ENCODE measurements around the gene ABCC4. TPM values are rescaled to one million over a fixed set of nuclear protein-coding genes. Genes with fewer than 3 reads are reported as not detected.

The ABCC4 gene
- total RNA-seq, 1 experiment from 2014 or later, result 26.3 TPM

DNA sequence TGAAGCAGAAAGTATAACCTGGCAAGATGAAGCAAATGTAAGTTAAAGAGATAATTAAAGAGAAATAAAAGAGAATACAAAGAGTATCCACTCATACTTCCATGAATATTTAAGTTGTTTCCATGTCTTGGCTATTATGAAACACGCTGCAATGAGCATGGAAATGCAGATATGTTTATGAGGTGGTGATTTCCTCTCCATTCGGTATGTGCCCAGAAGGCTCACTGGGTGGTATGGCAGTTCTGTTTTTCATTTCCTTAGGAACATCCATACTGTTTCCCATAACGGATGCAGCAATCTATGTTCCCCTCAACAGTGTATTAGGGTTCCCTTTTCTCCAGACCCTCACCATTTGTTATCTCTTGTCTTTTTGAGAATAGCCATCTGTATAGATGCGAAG lies 316.3 kb downstream of the ABCC4 start (continued):
- TF ChIP-seq EZH2phosphoT487 (IDR thresholded peaks at IDR 0.05; ENCODE audit: borderline replicate concordance), result no peak
- no peak for TF ChIP-seq SP1 (IDR thresholded peaks at IDR 0.05; ENCODE audit: low read depth)

DNA sequence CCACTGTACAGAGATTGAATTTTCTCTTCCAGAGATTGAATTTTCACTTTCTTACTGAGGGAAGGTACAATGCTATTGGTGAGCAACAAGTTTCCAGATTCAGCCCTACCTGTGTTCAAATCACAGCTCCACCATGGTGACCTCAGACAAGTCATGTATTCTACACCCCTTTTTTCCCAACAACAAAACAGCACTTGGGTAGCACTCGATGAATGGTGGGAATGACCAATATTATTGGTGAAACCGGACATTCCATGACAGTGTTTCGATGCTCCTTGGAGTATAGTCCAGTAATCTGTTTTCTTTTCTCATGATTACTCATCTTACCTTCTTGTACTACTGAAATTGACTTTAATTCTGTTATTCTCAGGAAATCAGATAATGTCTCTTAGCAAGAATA lies 322.7 kb downstream of the ABCC4 start:
- H3K4me1 ChIP-seq (ENCODE audit: control insufficient read depth in 1 of 2, insufficient read depth in 2 of 2, low read length in 2 of 2), result no peaks in the 10 kb centered on the region
- no peaks in the 10 kb centered on the region for H3K36me3 ChIP-seq (ENCODE audit: control insufficient read depth in 1 of 2, insufficient read depth in 2 of 2, low read length in 2 of 2)
- BruUV-seq (replicated peaks), result no TSS peak
- no peak for ATAC-seq
- H3K4me3 ChIP-seq (replicated peaks in 1 of 2; ENCODE audit: low read depth in 1 of 2, low read length in 2 of 2), result no peak overlapping the region
- H3K9ac ChIP-seq (ENCODE audit: low read length), result no peak overlapping the region
- ChIA-PET RAD21 (ENCODE audit: low non-redundant PET in 1 of 2, low total read pairs in 2 of 2, uncharacterized antibody in 2 of 2, unreplicated experiment in 2 of 2) (no interaction called here), CTCF (no interaction called here), POLR2A (no interaction called here)
- no peak for DNase-seq (ENCODE audit: low read depth, low spot score)
- H3K4me2 ChIP-seq (ENCODE audit: low read length), result no peak overlapping the region
- H2AFZ ChIP-seq (ENCODE audit: low read depth, low read length, poor library complexity, severe bottlenecking), result no peak overlapping the region
- intact Hi-C loops (cut with micrococcal nuclease), result no loop called here
- H3K9me2 ChIP-seq (ENCODE audit: insufficient read depth), result no peaks in the 10 kb centered on the region
- no peak overlapping the region for H3K27ac ChIP-seq (ENCODE audit: low read depth, low read length)
- H3K79me2 ChIP-seq (ENCODE audit: insufficient read depth, low read length), result no peaks in the 10 kb centered on the region
- H3K27me3 ChIP-seq (ENCODE audit: insufficient read depth, low read length), result peaks cover 33% of the 10 kb centered on the region
- H3K9me3 ChIP-seq (ENCODE audit: control insufficient read depth in 1 of 2, insufficient read depth in 1 of 2, low read depth in 1 of 2, low read length in 2 of 2), result no peaks in the 10 kb centered on the region
- TF ChIP-seq, protein P1, sequence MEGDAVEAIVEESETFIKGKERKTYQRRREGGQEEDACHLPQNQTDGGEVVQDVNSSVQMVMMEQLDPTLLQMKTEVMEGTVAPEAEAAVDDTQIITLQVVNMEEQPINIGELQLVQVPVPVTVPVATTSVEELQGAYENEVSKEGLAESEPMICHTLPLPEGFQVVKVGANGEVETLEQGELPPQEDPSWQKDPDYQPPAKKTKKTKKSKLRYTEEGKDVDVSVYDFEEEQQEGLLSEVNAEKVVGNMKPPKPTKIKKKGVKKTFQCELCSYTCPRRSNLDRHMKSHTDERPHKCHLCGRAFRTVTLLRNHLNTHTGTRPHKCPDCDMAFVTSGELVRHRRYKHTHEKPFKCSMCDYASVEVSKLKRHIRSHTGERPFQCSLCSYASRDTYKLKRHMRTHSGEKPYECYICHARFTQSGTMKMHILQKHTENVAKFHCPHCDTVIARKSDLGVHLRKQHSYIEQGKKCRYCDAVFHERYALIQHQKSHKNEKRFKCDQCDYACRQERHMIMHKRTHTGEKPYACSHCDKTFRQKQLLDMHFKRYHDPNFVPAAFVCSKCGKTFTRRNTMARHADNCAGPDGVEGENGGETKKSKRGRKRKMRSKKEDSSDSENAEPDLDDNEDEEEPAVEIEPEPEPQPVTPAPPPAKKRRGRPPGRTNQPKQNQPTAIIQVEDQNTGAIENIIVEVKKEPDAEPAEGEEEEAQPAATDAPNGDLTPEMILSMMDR (IDR thresholded peaks at IDR 0.05 in 2 of 3, conservative IDR thresholded peaks at IDR 0.05 in 1 of 3; ENCODE audit: borderline replicate concordance in 1 of 3, insufficient read depth in 1 of 3, low read depth in 2 of 3, low read length in 2 of 3), result no peak
- TF ChIP-seq POLR2AphosphoS5 (IDR thresholded peaks at IDR 0.05; ENCODE audit: low read depth, low read length) (no peak), EZH2 (IDR thresholded peaks at IDR 0.05) (no peak), ELF1 (IDR thresholded peaks at IDR 0.05; ENCODE audit: borderline replicate concordance, low read depth) (no peak), TCF7L2 (IDR thresholded peaks at IDR 0.05; ENCODE audit: borderline replicate concordance, extremely low read depth, insufficient read depth, insufficient read length) (no peak), CEBPB (IDR thresholded peaks at IDR 0.05; ENCODE audit: low read depth) (no peak), EZH2phosphoT487 (IDR thresholded peaks at IDR 0.05; ENCODE audit: borderline replicate concordance) (no peak), ZNF274 (IDR thresholded peaks at IDR 0.05; ENCODE audit: low read depth, low read length) (no peak), SRF (IDR thresholded peaks at IDR 0.05; ENCODE audit: low read depth) (no peak)
- TF ChIP-seq, protein P2, sequence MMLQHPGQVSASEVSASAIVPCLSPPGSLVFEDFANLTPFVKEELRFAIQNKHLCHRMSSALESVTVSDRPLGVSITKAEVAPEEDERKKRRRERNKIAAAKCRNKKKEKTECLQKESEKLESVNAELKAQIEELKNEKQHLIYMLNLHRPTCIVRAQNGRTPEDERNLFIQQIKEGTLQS (IDR thresholded peaks at IDR 0.05), result no peak
- TF ChIP-seq, protein P3, sequence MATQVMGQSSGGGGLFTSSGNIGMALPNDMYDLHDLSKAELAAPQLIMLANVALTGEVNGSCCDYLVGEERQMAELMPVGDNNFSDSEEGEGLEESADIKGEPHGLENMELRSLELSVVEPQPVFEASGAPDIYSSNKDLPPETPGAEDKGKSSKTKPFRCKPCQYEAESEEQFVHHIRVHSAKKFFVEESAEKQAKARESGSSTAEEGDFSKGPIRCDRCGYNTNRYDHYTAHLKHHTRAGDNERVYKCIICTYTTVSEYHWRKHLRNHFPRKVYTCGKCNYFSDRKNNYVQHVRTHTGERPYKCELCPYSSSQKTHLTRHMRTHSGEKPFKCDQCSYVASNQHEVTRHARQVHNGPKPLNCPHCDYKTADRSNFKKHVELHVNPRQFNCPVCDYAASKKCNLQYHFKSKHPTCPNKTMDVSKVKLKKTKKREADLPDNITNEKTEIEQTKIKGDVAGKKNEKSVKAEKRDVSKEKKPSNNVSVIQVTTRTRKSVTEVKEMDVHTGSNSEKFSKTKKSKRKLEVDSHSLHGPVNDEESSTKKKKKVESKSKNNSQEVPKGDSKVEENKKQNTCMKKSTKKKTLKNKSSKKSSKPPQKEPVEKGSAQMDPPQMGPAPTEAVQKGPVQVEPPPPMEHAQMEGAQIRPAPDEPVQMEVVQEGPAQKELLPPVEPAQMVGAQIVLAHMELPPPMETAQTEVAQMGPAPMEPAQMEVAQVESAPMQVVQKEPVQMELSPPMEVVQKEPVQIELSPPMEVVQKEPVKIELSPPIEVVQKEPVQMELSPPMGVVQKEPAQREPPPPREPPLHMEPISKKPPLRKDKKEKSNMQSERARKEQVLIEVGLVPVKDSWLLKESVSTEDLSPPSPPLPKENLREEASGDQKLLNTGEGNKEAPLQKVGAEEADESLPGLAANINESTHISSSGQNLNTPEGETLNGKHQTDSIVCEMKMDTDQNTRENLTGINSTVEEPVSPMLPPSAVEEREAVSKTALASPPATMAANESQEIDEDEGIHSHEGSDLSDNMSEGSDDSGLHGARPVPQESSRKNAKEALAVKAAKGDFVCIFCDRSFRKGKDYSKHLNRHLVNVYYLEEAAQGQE (IDR thresholded peaks at IDR 0.05; ENCODE audit: low read depth), result no peak
- TF ChIP-seq, protein P4, sequence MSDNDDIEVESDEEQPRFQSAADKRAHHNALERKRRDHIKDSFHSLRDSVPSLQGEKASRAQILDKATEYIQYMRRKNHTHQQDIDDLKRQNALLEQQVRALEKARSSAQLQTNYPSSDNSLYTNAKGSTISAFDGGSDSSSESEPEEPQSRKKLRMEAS (IDR thresholded peaks at IDR 0.05), result no peak
- H4K20me1 ChIP-seq (ENCODE audit: insufficient read depth), result no peaks in the 10 kb centered on the region
